Fibroblast of pulmonary artery (primary cell): Measurements from ENCODE around the gene CD55.
A peak's percentile ranks its signal among the peaks of the same experiment; 100 is the strongest.

Experiments used
- DNase-seq: peaks from one replicate; pipeline ENCODE4 v3.0.0-alpha.2; 2010; ENCODE audit warnings: low read depth
- H3K4me3 ChIP-seq: replicated peaks from 2 replicates; pipeline ENCODE4 v1.5.1; 2011; ENCODE audit warnings: low read depth, mild to moderate bottlenecking, control low read depth, low read length, moderate library complexity
- CTCF ChIP-seq: IDR thresholded peaks from 2 replicates; pipeline ENCODE4 v1.5.1; 2011; ENCODE audit warnings: mild to moderate bottlenecking, control low read depth, low read length, inconsistent platforms; ENCODE audit errors: missing control alignments

CD55 gene

GRCh38 chr1:207335138-207335537 is 13.7 kb downstream of the CD55 start:
- no peak for TF ChIP-seq CTCF
- no peak for DNase-seq
- H3K4me3 ChIP-seq, result no peak overlapping the region

GRCh38 chr1:207335695-207336363 is 14.4 kb downstream of the CD55 start:
- TF ChIP-seq CTCF, result no peak
- H3K4me3 ChIP-seq, result no peak overlapping the region
- DNase-seq, result peak; percentile 41

- no peak for DNase-seq
- TF ChIP-seq CTCF, result no peak
- H3K4me3 ChIP-seq, result no peak overlapping the region
Observed at GRCh38 chr1:207336559-207337467, 15.3 kb downstream of the CD55 start.

- no peak for DNase-seq
- no peak for TF ChIP-seq CTCF
- H3K4me3 ChIP-seq, result no peak overlapping the region
Observed at GRCh38 chr1:207342332-207342731, 20.9 kb downstream of the CD55 start.

- DNase-seq, result no peak
- TF ChIP-seq CTCF, result no peak
- no peak overlapping the region for H3K4me3 ChIP-seq
Observed at GRCh38 chr1:207343675-207344074, 22.2 kb downstream of the CD55 start.

- no peak for DNase-seq
- no peak for TF ChIP-seq CTCF
- H3K4me3 ChIP-seq, result no peak overlapping the region
Observed at GRCh38 chr1:207344221-207344620, 22.7 kb downstream of the CD55 start.
